Measurements from ENCODE around the gene TNFRSF4. TPM values are rescaled to one million over a fixed set of nuclear protein-coding genes. Genes with fewer than 3 reads are reported as not detected.

TNFRSF4 gene
- total RNA-seq, 1 experiment from 2014 or later: 0.88 TPM

DNA sequence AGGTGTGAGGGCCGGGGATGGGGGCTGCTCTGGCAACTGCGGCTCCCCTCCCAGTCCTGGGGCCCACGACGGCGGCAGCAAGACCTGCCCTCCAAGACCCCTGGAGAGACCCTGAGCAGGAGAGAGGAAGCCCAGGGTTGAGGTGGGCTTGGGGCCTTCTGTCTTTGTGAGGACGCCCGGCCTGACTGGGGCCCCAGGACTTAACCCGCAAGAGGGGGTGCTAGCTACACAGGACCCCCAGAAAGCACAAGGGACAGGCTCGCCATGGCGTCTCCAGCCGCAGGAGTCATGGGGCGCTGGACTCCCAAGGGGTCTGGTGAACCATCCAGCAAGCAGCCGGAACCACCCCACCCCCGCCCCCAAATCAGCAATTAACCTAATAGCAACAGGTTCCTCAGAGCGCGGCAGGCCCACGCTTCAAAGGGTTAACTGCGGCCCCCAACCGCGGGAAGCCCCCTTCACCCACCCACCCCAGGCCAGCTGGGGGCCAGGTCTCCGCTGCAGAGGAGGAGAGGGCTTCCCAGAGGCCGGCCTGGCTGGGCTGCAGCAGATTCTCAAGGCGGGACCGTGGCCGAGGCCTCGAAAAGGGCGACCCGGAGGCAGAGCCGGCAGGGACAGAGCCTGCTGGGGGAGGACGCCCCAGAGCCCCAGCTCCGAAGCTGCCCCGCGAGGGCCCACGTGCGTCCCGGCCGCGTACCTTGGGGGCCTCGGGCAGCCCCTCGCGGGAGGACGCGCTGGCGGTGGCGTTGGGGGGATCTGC is 32.0 kb upstream of the TNFRSF4 start:
- DNase-seq (ENCODE audit: low read depth): no peak

GRCh38 chr1:1245178-1245816 is 31.3 kb upstream of the TNFRSF4 start:
- no peak for DNase-seq (ENCODE audit: low read depth)

DNA sequence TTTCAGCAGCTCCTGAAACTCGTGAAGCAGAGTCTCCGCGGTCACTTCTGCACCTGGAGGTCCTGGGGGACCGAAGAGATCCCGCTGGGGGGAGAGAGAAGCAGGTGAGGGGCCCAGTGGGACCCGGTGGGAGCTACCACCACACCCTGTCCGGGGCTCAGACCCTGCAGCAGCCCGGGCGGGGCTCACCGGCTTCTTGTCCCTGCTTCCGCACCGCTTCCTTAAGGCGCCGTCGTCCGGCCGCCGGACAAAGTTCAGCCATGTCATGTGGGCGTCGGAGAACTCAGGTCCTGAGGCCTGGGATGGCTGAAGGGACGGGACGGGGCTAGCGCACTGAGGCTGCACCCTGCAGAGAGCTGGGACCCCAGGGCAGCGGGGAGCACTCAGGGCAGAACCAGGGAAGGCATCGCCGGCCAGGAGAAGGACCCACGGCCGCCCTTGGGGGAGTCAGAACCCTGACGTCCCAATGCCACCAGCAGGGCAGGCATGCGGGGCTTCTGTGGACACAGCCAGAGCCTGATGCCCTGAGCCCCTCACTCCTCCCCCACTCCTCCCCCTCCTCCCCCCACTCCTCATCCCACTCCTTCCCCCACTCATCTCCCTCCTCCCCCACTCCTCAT is 30.3 kb upstream of the TNFRSF4 start:
- DNase-seq (ENCODE audit: low read depth): no peak

GRCh38 chr1:1243807-1244191 is 29.8 kb upstream of the TNFRSF4 start:
- no peak for DNase-seq (ENCODE audit: low read depth)

GRCh38 chr1:1243266-1243660 is 29.3 kb upstream of the TNFRSF4 start:
- DNase-seq (ENCODE audit: low read depth): no peak

DNA sequence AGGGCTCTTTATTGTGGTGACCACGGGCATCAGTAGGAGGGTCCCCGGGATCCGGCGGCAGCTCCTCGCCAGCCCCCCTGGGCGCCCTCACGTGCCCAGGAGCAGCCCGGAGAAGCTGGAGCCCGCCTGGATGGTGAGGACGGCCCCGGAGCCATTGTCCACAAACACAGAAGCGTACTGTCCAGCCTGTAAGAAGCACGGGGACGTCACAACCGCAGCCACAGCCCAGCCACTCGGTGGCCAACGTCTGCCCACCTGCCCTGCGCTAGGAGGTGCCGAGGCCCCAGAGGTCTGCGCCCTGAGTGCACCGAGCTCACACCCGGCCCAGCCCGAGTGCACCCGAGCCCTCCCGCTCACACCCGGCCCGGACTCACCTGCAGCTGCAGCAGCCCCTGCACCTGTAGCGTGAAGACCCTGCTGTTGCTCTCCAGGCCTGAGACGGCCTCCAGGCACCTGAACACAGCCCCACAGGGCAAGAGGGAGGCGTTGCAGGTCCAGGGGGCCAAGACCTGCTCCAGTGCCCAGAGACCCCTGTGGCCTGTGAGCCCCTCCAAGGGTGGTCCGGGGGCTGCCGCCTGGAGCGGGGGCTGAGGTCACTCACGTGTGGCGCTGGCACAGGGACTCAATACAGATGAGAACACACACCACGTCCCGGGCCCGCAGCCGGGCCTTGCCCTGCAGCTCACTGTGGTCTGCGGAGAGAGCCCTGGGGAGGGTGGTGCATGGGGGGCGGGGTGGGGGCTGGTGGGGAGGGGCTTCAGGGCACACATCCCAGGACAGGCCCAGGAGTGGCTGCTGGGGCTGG is 28.7 kb upstream of the TNFRSF4 start:
- DNase-seq (ENCODE audit: low read depth): no peak

- no peak for DNase-seq (ENCODE audit: low read depth)
Measured at GRCh38 chr1:1241588-1242219, 27.8 kb upstream of the TNFRSF4 start.

- DNase-seq (ENCODE audit: low read depth): no peak
Measured at GRCh38 chr1:1240822-1241587, 27.1 kb upstream of the TNFRSF4 start.

GRCh38 chr1:1240348-1240732 is 26.4 kb upstream of the TNFRSF4 start:
- no peak for DNase-seq (ENCODE audit: low read depth)

- no peak for DNase-seq (ENCODE audit: low read depth)
Measured at GRCh38 chr1:1239614-1240347, 25.8 kb upstream of the TNFRSF4 start.

- no peak for DNase-seq (ENCODE audit: low read depth)
Measured at GRCh38 chr1:1239227-1239613, 25.3 kb upstream of the TNFRSF4 start.

DNA sequence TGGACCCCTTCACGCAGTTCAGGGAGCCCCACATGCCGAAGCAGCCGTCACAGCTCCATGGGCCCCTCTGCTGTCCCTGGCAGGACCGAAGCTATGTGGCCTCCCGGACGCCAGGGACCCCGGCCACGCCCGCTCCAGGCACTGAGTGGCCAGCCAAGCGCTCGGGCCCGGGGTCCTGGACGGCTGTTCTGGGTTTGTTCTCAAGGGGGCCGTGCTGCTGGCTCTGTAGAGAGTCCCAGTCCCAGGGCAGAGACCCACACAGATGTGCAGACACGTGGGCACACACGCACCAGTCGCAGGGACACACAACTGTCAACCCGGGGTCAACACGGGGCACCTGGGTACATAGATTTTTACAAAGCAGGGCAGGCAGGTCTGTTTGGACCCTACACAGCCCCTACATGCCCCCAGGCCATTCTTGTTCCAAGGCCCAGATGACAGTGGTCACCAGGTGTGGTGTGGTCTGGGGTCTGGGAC is 24.8 kb upstream of the TNFRSF4 start:
- DNase-seq (ENCODE audit: low read depth): no peak

DNA sequence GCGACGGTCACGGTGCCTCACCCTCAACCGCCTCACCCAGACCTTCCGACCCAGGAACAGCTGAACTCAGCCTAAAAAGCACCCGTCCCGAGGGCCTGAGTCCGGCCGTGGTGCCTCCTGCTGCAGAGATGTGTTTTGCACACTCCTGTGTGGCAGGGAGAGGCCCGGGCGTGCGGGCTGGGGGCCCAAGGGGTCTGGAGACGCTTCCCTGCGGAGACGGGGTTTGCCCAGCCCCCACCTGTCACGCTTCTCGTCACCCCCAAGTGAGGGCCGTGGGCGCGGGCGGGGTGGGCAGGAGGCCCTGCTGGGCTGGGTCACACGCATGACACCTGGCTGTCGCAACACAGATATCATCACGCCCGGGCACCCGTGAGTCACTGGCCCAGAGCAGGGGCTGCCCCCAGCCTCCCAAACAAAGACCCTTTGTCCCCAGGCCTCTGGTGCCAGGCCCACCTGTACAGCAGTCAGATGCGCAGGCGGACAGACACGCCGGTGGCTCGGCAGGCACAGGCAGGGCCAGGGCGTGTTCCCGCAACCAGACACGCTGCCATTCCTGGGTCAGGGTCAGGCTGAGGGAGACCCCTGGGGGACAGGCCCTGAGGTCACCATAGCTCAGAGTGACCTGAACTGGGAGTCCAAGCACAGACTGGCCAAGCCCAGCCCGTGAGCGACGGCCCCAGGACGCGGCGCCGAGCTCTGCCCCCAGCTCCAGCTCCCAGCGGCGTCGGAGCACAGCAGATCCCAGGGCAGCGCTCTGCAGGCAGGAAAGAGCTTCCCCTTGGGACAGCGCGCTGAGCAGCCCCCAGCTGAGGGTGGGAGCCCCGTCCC is 24.1 kb upstream of the TNFRSF4 start:
- DNase-seq (ENCODE audit: low read depth): peak; percentile 42

GRCh38 chr1:1236945-1237873 is 23.3 kb upstream of the TNFRSF4 start:
- DNase-seq (ENCODE audit: low read depth): no peak

DNA sequence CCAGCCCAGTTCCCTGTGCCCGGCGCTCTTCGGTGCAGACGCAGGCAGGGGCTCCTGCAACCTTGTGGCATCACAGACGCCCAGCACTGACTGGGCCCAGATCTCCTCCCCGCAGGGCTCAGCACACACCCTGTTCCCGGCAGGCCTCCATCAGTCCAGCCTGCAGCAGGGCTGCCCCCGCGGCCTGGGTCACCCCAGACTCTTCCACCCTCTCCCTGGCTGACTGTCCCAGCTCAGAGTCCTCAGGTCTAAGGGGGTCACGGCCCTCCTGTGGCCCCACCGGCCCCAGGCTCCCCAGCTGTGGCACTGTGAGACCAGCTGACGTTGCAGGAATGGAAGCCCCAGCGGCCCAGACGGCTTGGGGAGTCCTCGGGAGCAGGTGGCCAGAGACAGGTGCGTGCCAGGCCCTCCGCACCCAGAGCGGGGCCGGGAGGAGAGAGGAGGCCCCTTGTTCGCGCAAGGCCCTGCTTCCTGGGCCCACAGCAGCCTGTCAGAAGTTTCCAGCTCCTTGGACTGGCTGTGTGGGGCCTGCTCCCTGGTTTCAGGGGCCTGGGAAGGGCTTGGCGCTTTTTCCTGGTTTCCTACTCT is 22.3 kb upstream of the TNFRSF4 start:
- no peak for DNase-seq (ENCODE audit: low read depth)

DNA sequence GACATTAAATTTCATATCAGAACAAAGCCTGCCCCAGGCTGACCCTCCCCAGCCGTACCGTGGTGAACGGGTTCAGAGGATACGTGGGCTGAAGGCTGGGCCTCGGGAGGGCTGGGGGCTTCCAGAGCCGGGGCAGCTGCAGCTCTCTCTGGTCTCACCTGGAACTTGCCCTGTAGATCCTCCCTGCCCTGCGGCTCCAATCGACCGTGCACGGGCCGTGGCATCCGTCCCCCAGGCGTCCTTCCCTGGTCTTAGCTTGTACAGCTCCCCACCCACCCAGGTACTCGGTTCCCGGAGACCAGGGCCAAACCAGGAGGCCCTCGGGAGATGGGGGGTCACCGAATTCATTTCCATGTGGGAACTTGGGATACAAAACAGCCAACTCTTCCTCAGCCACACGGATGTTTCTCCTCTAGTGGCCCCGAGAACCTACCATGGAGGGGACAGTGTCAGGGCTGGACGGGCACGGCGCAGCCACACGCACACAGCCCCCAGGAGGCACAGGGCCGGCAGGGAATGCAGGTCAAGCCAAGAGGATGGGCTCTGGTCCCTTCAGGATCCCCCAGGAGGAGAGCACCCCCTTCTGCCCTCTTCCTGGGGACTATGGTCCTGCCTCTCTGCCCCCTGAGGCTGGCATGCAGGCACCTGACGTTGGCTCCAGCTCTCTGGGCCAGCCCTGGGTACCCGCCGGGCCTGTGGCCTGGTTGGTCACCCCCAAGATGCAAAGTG is 21.2 kb upstream of the TNFRSF4 start:
- DNase-seq (ENCODE audit: low read depth): no peak
